Natural killer cell (primary cell): Measurements from ENCODE around the gene PLEKHA6. TPM values are rescaled to one million over a fixed set of nuclear protein-coding genes. Genes with fewer than 3 reads are reported as not detected.

Source experiments
- ATAC-seq, 3 donors: fragments of 150-1000 bp in 2 of 3; fragments of 200-7000 bp in 1 of 3; cut with Tn5 transposase; 1 replicate in 1 of 3; 2 replicates in 2 of 3; pipeline ENCODE4 v1.10.0; 2021; ENCODE audit warnings: mild to moderate bottlenecking in 2 of 3, moderate library complexity in 2 of 3
- DNase-seq, 2 donors: peaks; one replicate each; pipeline versions ENCODE4 v3.0.0 to v3.0.0-alpha.2; 2013 to 2021; ENCODE audit warnings: mixed read lengths in 1 of 2
- H3K27ac ChIP-seq: one replicate; pipeline ENCODE4 v1.5.1; 2013; ENCODE audit warnings: mild to moderate bottlenecking, low read length
- H3K27me3 ChIP-seq: one replicate; pipeline ENCODE4 v1.6.1; 2013; ENCODE audit warnings: low read length; ENCODE audit not compliant: control insufficient read depth, insufficient read depth
- H3K36me3 ChIP-seq: one replicate; pipeline ENCODE4 v1.6.1; 2013; ENCODE audit warnings: low read length; ENCODE audit not compliant: control insufficient read depth, insufficient read depth
- H3K4me1 ChIP-seq: one replicate; pipeline ENCODE4 v1.6.1; 2013; ENCODE audit warnings: low read length; ENCODE audit not compliant: control insufficient read depth, insufficient read depth
- H3K4me3 ChIP-seq: one replicate; pipeline ENCODE4 v1.5.1; 2013; ENCODE audit warnings: low read length
- H3K9me3 ChIP-seq: one replicate; pipeline ENCODE4 v1.6.1; 2013; ENCODE audit warnings: low read length; ENCODE audit not compliant: control insufficient read depth, insufficient read depth
- H3K27ac Mint-ChIP-seq, 2 donors: one replicate each; pipeline ENCODE4 v1.8.0; 2022; ENCODE audit warnings: mild to moderate bottlenecking in 2 of 2, mixed read lengths in 2 of 2, moderate library complexity in 1 of 2
- H3K27me3 Mint-ChIP-seq, 2 donors: one replicate each; pipeline ENCODE4 v1.8.0; 2022; ENCODE audit warnings: low read depth in 2 of 2, mixed read lengths in 2 of 2
- H3K36me3 Mint-ChIP-seq: one replicate; pipeline ENCODE4 v1.8.0; 2022; ENCODE audit warnings: mixed read lengths
- H3K4me1 Mint-ChIP-seq, 2 donors: one replicate each; pipeline ENCODE4 v1.8.0; 2022; ENCODE audit warnings: mixed read lengths in 2 of 2
- H3K4me3 Mint-ChIP-seq: one replicate; pipeline ENCODE4 v1.8.0; 2022; ENCODE audit warnings: mild to moderate bottlenecking, moderate library complexity, mixed read lengths
- H3K9me3 Mint-ChIP-seq, 2 donors: one replicate each; pipeline ENCODE4 v1.8.0; 2022; ENCODE audit warnings: mixed read lengths in 2 of 2
- CTCF ChIP-seq: fragments of 200-600 bp; IDR thresholded peaks from one replicate; pipeline ENCODE4 v1.8.0; 2022; ENCODE audit warnings: antibody characterized with exemption
- WGBS: methylation state at CpG from one replicate; pipeline ENCODE4 v1.1.7; 2013; ENCODE audit warnings: missing lambda C conversion rate; ENCODE audit not compliant: insufficient coverage; 5-methylcytosine and 5-hydroxymethylcytosine counted together
- intact Hi-C: fragments of 100-400 bp; cut with micrococcal nuclease; formaldehyde crosslinking; loops from one replicate; pipeline ENCODE4 v1.14.2; 2022
- total RNA-seq, 4 donors: library from RNA; stranded (reverse); fragments of 120-200 nt in 1 of 4; gene quantifications; one replicate each; pipeline versions ENCODE4 v1.2.3 to v1.2.4, GENCODE V29; 2013 to 2022

Gene PLEKHA6
- total RNA-seq, 3 donors from 2014 or later (not counting 1 experiment from before 2014, with no cell fraction given), result 0.10 to 0.43 (median 0.16) TPM

- Histone ChIP-seq H3K27me3 (no peaks in the 10 kb centered on the region), H3K9me3 (no peaks in the 10 kb centered on the region), H3K27ac (no peak overlapping the region), H3K4me1 (peaks cover 16% of the 10 kb centered on the region), H3K4me3 (no peak overlapping the region), H3K36me3 (no peaks in the 10 kb centered on the region)
- Mint-ChIP-seq H3K4me3 (no peak overlapping the region), H3K36me3 (no peaks in the 10 kb centered on the region), H3K9me3 (no peaks in the 10 kb centered on the region), H3K27ac (no peak overlapping the region), H3K27me3 (peaks cover 0 to 3% of the 10 kb centered on the region in 2 donors), H3K4me1 (peaks cover 11 to 16% of the 10 kb centered on the region in 2 donors)
- no peak for TF ChIP-seq CTCF
- WGBS, result 85% methylated on average over 10 of the region's 11 CpGs
- DNase-seq (no peak), ATAC-seq (no peak)
- intact Hi-C loops, result no loop called here
Observed at GRCh38 chr1:204216880-204217647, 142.7 kb downstream of the PLEKHA6 start.

- Histone ChIP-seq H3K9me3 (no peaks in the 10 kb centered on the region), H3K27me3 (no peaks in the 10 kb centered on the region), H3K27ac (no peak overlapping the region), H3K36me3 (no peaks in the 10 kb centered on the region), H3K4me3 (no peak overlapping the region), H3K4me1 (peaks cover 16% of the 10 kb centered on the region)
- intact Hi-C loops, result no loop called here
- peaks cover 11 to 16% of the 10 kb centered on the region in 2 donors for H3K4me1 Mint-ChIP-seq
- H3K9me3 Mint-ChIP-seq, result no peaks in the 10 kb centered on the region
- H3K36me3 Mint-ChIP-seq, result no peaks in the 10 kb centered on the region
- H3K4me3 Mint-ChIP-seq, result no peak overlapping the region
- no peak for ATAC-seq
- no peak for TF ChIP-seq CTCF
- peaks cover 0 to 3% of the 10 kb centered on the region in 2 donors for H3K27me3 Mint-ChIP-seq
- DNase-seq, result no peak
- WGBS, result 69% methylated on average over 4 of the region's 4 CpGs
- no peak overlapping the region for H3K27ac Mint-ChIP-seq
Observed at GRCh38 chr1:204216236-204216635, 143.5 kb downstream of the PLEKHA6 start.

GRCh38 chr1:204213668-204214662 is 145.8 kb downstream of the PLEKHA6 start, which contains the start of gene GOLT1A:
TSS of gene GOLT1A (minus strand) at chr1:204213988. CDS start at chr1:204213906, 82 bp downstream.
- no peaks in the 10 kb centered on the region for H3K36me3 Mint-ChIP-seq
- peaks cover 11 to 15% of the 10 kb centered on the region in 2 donors for H3K4me1 Mint-ChIP-seq
- Histone ChIP-seq H3K36me3 (no peaks in the 10 kb centered on the region), H3K27ac (no peak within 1 kb of the TSS), H3K27me3 (no peaks in the 10 kb centered on the region), H3K4me1 (peaks cover 16% of the 10 kb centered on the region), H3K4me3 (no peak within 1 kb of the TSS), H3K9me3 (no peaks in the 10 kb centered on the region)
- 23% methylated on average over 41 of the region's 41 CpGs for WGBS
- ATAC-seq (peak in 2 of 3 donors; percentile 61 to 70), DNase-seq (peak in 1 of 2 donors; percentile 63)
- peaks cover 0 to 7% of the 10 kb centered on the region in 2 donors for H3K27me3 Mint-ChIP-seq
- H3K9me3 Mint-ChIP-seq, result no peaks in the 10 kb centered on the region
- H3K27ac Mint-ChIP-seq, result no peak within 1 kb of the TSS
- intact Hi-C loops, result loop anchor here (1.0 kb wide), 1 partner anchor 149 kb away; no protein-coding TSS in a partner anchor
- no peak for TF ChIP-seq CTCF
- peak within 1 kb of the TSS; percentile 75 for H3K4me3 Mint-ChIP-seq
